SK-N-SH treated with all-trans-retinoic acid at 6 μM for 48 hours (cell line): ENCODE measurements around the gene LRRC4C.

ENCODE experiments used
- ARNTL ChIP-seq: fragments of 450-650 bp; formaldehyde crosslinking; IDR thresholded peaks from 2 replicates; pipeline ENCODE4 v1.5.0; 2020; ENCODE audit warnings: low read depth, mild to moderate bottlenecking, moderate library complexity, borderline replicate concordance
- CSDC2 ChIP-seq: fragments of 250-450 bp; sonication (Bioruptor Pico); IDR thresholded peaks from 2 replicates; pipeline ENCODE4 v1.5.0; 2020; ENCODE audit warnings: mild to moderate bottlenecking, moderate library complexity
- CSRNP3 ChIP-seq: fragments of 250-450 bp; sonication (Bioruptor Pico); IDR thresholded peaks from 2 replicates; pipeline ENCODE4 v1.5.1; 2021; ENCODE audit warnings: mild to moderate bottlenecking, moderate library complexity
- ESRRG ChIP-seq: fragments of 250-450 bp; sonication (Bioruptor Pico); IDR thresholded peaks from 2 replicates; pipeline ENCODE4 v1.6.1; 2021; ENCODE audit warnings: mild to moderate bottlenecking
- PATZ1 ChIP-seq: fragments of 250-450 bp; sonication (Bioruptor Pico); IDR thresholded peaks from 2 replicates; pipeline ENCODE4 v1.8.0; 2020; ENCODE audit warnings: mild to moderate bottlenecking, moderate library complexity, borderline replicate concordance
- POU6F1 ChIP-seq: fragments of 250-450 bp; sonication (Bioruptor Pico); IDR thresholded peaks from 2 replicates; pipeline ENCODE4 v1.8.0; 2021; ENCODE audit warnings: low read depth, mild to moderate bottlenecking, moderate library complexity, borderline replicate concordance
- PPARA ChIP-seq: fragments of 250-450 bp; sonication (Bioruptor Pico); IDR thresholded peaks from 2 replicates; pipeline ENCODE4 v1.5.0; 2020; ENCODE audit warnings: mild to moderate bottlenecking, borderline replicate concordance
- RARB ChIP-seq: fragments of 250-450 bp; sonication (Bioruptor Pico); IDR thresholded peaks from 2 replicates; pipeline ENCODE4 v1.8.0; 2021; ENCODE audit warnings: mild to moderate bottlenecking, moderate library complexity
- ZC3H10 ChIP-seq: fragments of 250-450 bp; sonication (Bioruptor Pico); IDR thresholded peaks from 2 replicates; pipeline ENCODE4 v1.5.1; 2021; ENCODE audit warnings: mild to moderate bottlenecking, moderate library complexity
- ZFP3 ChIP-seq: fragments of 250-450 bp; sonication (Bioruptor Pico); IDR thresholded peaks from 2 replicates; pipeline ENCODE4 v1.5.0; 2020; ENCODE audit warnings: mild to moderate bottlenecking, moderate library complexity
- ZNF70 ChIP-seq: fragments of 450-650 bp; formaldehyde crosslinking; IDR thresholded peaks from 2 replicates; pipeline ENCODE4 v1.5.0; 2020; ENCODE audit warnings: mild to moderate bottlenecking, moderate library complexity

DNA sequence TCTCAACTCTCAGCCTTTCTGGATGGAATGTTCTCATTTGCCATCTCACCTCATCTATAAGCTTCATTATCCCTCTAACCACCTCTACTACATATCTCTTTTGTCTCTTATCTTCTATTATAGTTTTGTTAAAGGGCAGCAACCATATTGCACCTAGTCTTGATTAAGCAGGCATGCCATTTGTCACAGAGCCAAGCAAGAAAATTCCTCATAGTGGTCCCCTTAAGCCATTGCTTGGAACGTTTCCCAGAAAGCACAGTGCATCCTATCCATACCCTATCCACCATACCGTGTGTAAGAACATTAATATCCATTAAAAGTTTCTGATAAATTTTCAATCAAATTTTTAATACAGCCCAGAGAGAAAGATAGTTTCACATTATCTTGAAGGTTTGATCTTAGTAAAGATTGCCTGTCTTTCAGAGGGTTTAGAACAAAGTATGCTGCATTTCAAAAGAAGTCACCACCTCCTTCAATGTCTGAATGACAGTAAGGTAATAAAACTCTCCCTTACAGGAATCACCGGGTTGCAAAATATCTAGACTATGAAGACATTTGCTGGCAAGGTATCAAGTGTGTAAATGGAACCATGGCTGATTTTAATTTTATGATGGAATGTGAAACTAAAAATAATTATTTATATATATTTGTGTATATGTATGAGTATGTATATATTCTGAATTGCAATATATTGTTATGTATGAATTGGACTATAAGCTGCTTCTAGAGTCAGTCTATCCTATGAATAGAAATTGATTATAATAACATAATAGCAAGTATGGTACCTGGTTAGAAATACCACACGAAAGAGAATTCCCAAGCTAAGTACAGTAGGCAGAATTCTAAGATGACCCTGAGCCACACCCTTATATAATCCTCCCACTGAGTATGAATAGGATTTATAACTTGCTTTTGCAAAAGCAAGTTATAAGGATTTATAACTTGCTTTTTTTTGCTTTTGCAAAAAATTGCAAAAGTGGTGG is 1296.3 kb downstream of the LRRC4C start:
- TF ChIP-seq POU6F1 (CRISPR knock-in tag): no peak
- no peak for TF ChIP-seq PATZ1 (CRISPR knock-in tag)
- no peak for TF ChIP-seq ZNF70 (CRISPR knock-in tag)
- TF ChIP-seq RARB (CRISPR knock-in tag): no peak
- no peak for TF ChIP-seq PPARA (CRISPR knock-in tag)
- TF ChIP-seq CSDC2 (CRISPR knock-in tag): no peak
- TF ChIP-seq ARNTL (CRISPR knock-in tag): no peak
- TF ChIP-seq ESRRG (CRISPR knock-in tag): no peak
- TF ChIP-seq ZC3H10 (CRISPR knock-in tag): no peak
- no peak for TF ChIP-seq ZFP3
- TF ChIP-seq CSRNP3 (CRISPR knock-in tag): no peak
